HG02840 (cell line): Measurements from ENCODE around the gene MYO1B.
"Not testable (repeated sequence)": the region's sequence is repeated elsewhere in the genome, so short reads cannot be mapped to it uniquely, and the experiment has no call there.

ENCODE experiments used
- ATAC-seq: cut with Tn5 transposase; IDR thresholded peaks from one replicate; pipeline ENCODE4 v1.9.1; 2021; ENCODE audit warnings: mild to moderate bottlenecking, moderate library complexity, moderate number of reproducible peaks; ENCODE audit not compliant: unreplicated experiment, low FRiP score

Gene MYO1B

GRCh38 chr2:191436368-191437055, 191.3 kb downstream of the MYO1B start:
- ATAC-seq, result no peak

- ATAC-seq, result no peak
Measured at GRCh38 chr2:191439481-191439880, 194.3 kb downstream of the MYO1B start.

- ATAC-seq, result no peak
Measured at GRCh38 chr2:191441496-191442214, 196.5 kb downstream of the MYO1B start.

- ATAC-seq, result no peak
Measured at GRCh38 chr2:191443446-191443845, 198.2 kb downstream of the MYO1B start.

- no peak for ATAC-seq
Measured at GRCh38 chr2:191446910-191447309, 201.7 kb downstream of the MYO1B start.

- no peak for ATAC-seq
Measured at GRCh38 chr2:191451116-191451515, 205.9 kb downstream of the MYO1B start.

- no peak for ATAC-seq
Measured at GRCh38 chr2:191452065-191452464, 206.9 kb downstream of the MYO1B start.

GRCh38 chr2:191453761-191454160, 208.6 kb downstream of the MYO1B start:
- no peak for ATAC-seq

- not testable (repeated sequence) for ATAC-seq
Measured at GRCh38 chr2:191456506-191456905, 211.3 kb downstream of the MYO1B start.

- no peak for ATAC-seq
Measured at GRCh38 chr2:191459158-191459557, 214.0 kb downstream of the MYO1B start.

- ATAC-seq, result no peak
Measured at GRCh38 chr2:191462370-191462769, 217.2 kb downstream of the MYO1B start.

GRCh38 chr2:191463790-191464189, 218.6 kb downstream of the MYO1B start:
- ATAC-seq, result no peak

GRCh38 chr2:191465766-191466420, 220.7 kb downstream of the MYO1B start:
- no peak for ATAC-seq

- ATAC-seq, result no peak
Measured at GRCh38 chr2:191467113-191467512, 221.9 kb downstream of the MYO1B start.

- no peak for ATAC-seq
Measured at GRCh38 chr2:191470306-191470705, 225.1 kb downstream of the MYO1B start.

- no peak for ATAC-seq
Measured at GRCh38 chr2:191474464-191474863, 229.3 kb downstream of the MYO1B start.
